Measurements from ENCODE around the gene DHX15.

Gene DHX15

DNA sequence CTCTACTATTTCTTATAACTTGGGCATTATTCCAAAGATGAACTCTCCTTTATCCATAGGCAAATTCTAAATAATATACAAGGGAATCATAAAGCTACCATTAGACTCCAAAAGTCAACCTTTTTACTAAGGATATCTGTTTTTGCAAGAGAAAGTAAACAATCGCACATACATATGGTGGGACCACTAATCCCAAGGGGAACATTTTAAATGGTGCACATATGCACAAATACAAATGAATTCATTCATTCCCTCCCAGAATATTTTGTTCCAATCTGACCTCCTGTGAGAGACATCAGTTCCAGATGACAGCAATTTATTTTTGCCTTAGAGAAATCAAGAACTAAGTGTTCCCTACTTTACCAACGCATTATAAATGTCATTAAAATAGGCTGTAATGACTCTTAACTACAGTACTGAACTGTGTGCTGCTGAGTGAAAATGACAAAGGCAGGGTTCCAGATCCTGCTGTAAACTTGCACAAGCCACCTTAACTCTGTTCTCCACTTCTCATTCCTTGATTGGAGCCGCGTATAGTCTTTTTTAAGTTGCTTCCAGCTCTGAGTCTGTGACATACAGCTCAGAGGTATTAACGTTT is 2.0 kb downstream of the DHX15 start:
- no peak for DNase-seq

DNA sequence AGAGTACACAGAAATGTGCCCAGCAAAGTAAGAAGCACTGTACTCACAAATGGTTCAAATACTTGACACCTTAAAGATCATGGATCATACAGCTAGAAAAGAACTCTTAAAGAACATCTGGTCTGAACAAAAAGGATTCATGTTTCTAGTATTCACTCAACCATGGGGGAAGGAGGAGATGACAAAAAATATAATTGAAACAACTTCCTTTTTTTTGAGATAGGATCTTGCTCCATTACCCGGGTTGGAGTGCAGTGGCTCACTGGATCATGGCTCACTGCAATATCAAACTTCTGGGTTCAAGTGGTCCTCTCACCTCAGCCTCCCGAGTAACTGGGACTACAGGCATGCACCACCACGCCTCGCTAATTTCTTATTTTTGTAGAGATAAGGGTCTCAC is 6.0 kb downstream of the DHX15 start:
- no peak for DNase-seq

- DNase-seq = no peak
Measured at GRCh38 chr4:24576276-24576675, 8.1 kb downstream of the DHX15 start.

- no peak for DNase-seq
Measured at GRCh38 chr4:24574236-24574635, 10.1 kb downstream of the DHX15 start.

GRCh38 chr4:24573582-24573981 is 10.8 kb downstream of the DHX15 start:
- no peak for DNase-seq

DNA sequence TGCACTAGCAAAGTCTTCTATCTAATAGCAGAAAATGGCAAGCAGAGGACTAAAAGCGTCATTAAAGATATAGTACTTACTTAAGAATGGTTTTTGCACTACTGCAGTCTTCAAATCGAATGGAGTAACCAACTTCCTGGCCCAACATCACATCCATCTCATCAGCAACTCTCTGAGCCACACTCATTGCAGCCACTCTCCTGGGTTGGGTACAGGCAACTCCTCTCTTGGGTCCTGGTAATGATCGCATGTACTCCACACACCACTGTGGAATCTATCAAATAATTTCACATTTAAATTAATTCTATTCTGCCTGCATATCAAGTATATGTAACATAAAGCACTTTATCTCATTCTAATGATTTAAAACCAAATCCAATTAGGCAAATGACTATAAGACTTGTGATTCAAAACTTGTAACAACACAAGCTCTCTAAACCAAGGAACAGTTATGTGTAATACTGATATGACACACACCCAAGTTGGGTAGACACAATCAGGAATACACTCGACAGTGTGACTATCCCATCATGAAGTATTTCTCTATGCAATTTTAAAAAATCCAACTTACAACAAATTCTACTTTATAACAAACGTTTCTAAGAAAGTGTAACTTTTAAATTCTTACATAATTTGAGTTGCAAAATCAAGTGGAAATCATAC is 13.6 kb downstream of the DHX15 start:
- DNase-seq = no peak

DNA sequence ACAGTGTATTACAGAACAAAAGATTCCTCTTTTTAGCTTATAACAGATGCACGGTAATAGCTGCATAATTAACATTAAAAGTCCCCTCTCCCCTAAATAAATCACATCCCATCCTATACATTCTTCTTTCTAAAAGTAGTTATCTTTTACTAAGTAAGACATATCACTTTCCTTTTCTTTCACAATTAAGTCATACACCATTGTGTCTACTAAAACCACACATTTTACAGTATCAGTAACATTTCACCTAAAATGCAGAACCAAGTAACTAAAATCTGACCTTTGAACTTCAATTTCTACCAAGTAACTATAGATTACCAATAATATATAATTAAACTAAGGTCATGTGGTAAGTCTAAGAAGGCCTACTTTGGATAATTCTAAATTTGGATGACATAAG is 14.2 kb downstream of the DHX15 start:
- DNase-seq = no peak

DNA sequence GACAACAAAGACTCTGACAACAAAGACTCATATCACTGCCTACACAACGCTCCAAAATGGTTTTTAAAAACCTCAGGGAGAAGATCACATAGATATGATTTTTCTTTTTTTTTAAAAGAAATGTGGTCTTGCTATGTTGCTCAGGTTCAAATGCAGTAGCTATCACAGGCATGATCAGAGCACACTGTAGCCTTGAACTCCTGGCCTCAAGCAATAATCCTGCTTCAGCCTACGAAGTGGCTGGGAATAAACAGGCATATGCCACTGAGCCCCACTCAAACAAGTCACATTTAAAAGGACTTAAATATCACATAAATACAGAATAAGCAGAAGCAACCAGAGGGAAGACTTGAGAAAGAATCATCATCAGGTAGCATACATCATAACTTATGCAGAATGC is 14.7 kb downstream of the DHX15 start:
- DNase-seq = no peak

DNA sequence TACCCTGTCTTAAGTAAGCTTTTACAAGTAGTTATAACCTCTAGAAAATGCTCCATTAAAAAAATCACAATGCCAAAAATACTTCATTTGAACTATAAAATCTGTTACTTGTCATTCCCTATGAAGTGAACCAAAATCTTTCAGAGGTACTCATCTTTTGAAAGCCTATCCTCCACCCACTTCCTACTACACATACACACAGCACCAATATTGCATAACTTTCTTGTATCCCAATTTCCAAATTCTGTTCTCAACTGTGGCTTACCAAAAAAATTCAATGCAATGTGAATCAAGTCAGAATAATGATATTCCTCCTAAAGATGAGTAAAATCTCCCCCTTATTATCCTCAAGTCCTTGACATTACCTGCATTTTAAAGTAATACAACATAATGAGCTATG is 15.9 kb downstream of the DHX15 start:
- no peak for DNase-seq

DNA sequence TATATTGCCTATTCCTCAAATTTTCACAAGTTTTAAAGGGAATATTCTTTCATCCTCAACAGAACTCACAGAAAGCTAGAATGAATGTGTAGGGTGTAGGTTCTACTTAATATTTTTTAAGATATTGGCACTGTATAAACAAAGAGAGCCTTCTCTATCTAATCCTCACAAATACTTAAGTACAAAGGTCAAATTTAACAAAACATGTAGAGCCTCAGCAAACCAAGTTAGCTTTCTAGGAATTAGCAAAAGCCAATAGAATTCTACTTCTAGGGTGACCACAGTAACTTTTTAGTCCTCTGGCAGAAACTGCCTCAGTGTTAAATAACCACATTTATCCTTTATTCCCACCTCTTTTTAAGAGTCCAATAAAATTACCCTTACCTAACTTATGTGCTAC is 19.3 kb downstream of the DHX15 start:
- DNase-seq = no peak

DNA sequence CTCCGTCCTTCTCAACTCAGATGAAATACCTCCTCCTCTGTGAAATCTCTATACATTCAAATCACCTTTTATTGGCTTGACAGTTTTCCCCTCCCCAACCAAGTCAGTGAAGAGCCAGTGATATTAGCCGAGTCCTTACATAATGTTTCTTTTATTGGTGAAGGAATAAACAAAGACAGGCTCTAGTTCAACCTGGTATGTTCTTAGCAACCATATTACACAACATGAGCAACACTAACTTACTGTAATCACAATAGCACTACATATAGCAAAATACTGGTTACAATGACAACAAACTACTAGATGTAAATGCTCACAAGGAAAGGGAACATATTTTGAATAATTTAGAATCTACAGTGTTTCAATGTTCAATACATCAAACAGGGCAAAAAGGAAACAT is 19.9 kb downstream of the DHX15 start:
- no peak for DNase-seq

DNA sequence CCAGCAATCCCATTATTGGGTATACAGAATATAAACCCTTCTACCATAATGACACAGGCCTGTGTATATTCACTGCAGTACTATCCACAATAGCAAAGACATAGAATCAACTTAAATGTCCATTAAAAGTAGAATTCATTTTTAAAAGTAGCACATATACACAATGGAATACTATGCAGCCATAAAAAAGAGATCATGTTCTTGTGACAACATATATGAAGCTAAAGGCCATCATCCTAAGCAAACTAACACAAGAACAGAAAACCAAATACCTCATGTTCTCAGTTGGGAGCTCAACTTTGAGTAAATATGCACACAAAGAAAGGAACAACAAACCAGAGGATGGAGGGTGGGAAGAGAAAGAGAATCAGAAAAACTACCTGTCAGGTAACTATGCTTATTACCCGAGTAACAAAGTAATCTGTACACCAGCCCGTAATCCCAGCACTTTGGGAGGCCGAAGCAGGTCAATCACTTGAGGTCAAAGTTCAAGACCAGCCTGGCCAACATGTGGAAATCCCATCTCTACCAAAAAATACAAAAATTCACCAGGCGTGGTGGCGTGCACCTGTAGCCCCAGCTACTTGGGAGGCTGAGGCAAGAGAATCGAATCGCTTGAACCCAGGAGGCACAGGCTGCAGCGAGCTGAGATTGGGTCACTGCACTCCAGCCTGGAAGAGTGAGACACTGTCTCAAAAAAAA is 22.8 kb downstream of the DHX15 start:
- no peak for DNase-seq

- DNase-seq = no peak
Measured at GRCh38 chr4:24560868-24561368, 23.4 kb downstream of the DHX15 start.

DNA sequence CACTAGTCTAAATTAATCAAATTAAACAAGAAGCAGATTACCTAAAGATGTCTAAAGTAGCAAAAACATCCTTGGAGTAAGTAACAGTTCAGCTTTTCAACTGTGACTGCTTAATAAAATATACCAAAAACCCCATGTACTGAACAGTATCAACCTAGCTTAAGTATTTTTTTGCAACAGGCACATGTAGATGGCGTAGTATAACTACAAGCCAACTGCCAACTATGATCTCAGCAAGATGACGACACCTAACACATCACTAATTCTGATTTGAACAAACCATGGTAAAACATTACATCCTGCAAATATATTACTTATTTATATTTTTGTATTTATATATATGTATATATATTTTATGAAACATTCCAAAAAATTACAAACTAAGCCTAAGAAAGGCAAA is 24.5 kb downstream of the DHX15 start:
- no peak for DNase-seq

DNA sequence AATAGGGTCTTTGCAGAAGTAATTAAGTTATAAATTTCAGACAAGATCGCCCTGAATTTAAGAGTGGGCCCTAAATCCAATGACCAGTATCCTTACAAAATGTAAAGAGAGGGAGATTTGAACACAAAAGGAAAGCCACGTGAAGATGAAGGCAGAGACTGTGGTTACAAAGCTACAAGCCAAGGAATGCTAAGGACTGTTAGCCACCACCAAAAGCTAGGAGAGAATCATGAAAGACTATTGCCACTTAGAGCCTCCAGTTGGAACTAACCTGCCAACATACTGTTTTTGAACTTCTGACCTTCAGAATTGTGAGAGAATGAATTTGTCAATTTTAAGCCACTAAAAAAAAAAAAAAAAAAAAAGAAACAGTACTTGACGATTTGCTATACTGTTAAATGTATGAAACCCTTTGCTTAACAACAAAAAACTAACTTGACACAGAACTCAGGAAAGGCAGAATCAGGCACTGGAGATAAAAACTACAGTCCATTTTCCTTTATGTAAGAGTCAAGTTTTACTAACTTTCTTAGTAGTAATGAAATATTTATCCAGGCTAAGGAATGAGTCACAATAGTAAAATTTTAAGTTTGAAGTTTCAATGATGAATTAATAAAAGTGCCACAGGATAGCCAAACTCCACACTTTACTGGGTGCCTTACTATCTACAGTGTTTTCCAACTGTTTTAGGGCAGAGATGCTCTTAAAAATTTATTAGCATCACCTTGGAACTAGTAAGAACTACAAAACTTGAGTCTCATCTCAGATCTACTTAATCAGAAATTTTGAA is 25.1 kb downstream of the DHX15 start:
- DNase-seq = no peak

GRCh38 chr4:24557026-24558025 is 27.0 kb downstream of the DHX15 start:
- DNase-seq = no peak

GRCh38 chr4:24551492-24552289 is 32.7 kb downstream of the DHX15 start:
- DNase-seq = no peak

DNA sequence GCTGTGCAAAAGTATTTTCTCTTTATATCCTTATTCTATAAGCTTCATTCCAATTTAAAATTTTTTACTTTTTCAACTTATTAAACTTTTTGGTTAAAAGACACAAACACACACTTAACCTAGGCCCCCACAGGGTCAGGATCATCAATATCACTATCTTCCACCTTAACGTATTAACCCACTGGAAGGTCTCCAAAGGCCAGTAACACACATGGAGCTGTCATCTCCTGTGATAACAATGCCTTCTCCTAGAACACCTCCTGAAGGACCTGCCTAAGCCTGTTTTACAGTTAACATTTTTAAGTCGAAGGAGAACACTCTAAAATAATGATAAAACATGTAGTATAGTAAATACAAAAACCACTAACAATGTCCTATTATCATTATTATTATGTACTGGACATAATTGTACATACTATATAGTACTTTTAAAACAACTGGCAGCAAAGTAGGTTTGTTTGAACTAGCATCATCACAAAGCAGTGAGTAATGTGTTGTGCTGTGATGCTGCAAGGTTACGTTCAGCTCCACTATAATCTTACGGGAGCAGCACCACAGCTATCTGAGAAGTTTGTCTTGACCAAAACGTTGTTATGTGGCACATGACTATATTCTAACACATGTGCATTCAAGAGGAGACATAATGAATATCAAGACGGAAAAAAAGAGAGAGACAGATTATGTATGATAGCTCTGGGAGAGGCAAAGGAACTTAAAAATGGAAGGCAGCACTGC is 33.7 kb downstream of the DHX15 start:
- DNase-seq = no peak

DNA sequence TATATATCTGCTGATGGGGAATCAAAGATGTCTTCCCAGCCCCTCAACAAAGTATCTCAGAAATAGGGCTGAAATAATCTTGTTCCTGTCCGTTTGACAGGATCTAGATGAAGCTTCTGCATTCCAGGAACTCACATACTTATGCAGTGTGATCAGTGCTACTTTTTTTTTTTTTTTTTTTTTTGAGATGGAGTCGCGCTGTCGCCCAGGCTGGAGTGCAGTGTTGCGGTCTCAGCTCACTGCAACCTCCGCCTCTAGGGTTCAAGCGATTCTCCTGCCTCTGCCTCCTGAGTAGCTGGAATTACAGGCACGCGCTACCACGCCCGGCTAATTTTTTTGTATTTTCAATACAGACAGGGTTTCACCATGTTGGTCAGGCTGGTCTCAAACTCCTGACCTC is 36.4 kb downstream of the DHX15 start:
- DNase-seq = no peak

GRCh38 chr4:24544208-24544988 is 40.0 kb downstream of the DHX15 start:
- no peak for DNase-seq

Data from NCI-H69 (cell line).